T-helper 2 cell treated with Interferon-gamma antibody and Interleukin-4, amounts not matched to agents 100 ng/mL and 5 ng/mL, for 36 hours (primary cell): ENCODE measurements around the gene HYDIN. TPM values are rescaled to one million over a fixed set of nuclear protein-coding genes. Genes with fewer than 3 reads are reported as not detected.
"Not testable (repeated sequence)": the region's sequence is repeated elsewhere in the genome, so short reads cannot be mapped to it uniquely, and the experiment has no call there.

Source experiments
- intact Hi-C: fragments of 100-400 bp; cut with micrococcal nuclease; formaldehyde crosslinking; loops from one replicate; pipeline ENCODE4 v1.15.1; 2023
- total RNA-seq: library from RNA; stranded (reverse); gene quantifications from 2 replicates; pipeline ENCODE4 v1.2.3, GENCODE V29; 2022

HYDIN gene
- total RNA-seq, 1 donor from 2014 or later, result not detected

- intact Hi-C loops, result not testable (repeated sequence)
Measured at GRCh38 chr16:71109656-71110208, 120.8 kb downstream of the HYDIN start.

GRCh38 chr16:71105881-71106280, 124.6 kb downstream of the HYDIN start:
- intact Hi-C loops, result not testable (repeated sequence)

GRCh38 chr16:71083573-71083972, 146.9 kb downstream of the HYDIN start:
- intact Hi-C loops, result not testable (repeated sequence)

- intact Hi-C loops, result not testable (repeated sequence)
Measured at GRCh38 chr16:71080777-71081176, 149.7 kb downstream of the HYDIN start.

DNA sequence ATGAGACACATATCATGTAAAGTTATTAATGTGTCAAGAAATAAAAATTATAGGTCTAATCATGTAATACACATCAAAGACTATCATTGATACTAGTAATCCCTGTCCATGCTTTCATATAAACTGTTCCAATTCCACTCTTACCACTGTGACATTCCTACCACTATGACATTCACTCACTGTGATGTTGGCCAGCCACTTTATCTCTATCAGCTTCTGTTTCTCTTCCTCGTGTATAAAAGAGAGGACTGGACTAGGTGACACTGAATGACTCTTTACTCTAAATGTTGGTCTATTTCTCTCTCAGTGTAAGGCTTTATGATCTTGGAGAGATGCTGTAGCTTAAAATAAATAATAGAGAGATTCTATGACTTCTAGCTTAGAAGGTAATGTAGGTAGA, 150.3 kb downstream of the HYDIN start:
- intact Hi-C loops, result not testable (repeated sequence)

- intact Hi-C loops, result not testable (repeated sequence)
Measured at GRCh38 chr16:71070651-71071050, 159.9 kb downstream of the HYDIN start.

DNA sequence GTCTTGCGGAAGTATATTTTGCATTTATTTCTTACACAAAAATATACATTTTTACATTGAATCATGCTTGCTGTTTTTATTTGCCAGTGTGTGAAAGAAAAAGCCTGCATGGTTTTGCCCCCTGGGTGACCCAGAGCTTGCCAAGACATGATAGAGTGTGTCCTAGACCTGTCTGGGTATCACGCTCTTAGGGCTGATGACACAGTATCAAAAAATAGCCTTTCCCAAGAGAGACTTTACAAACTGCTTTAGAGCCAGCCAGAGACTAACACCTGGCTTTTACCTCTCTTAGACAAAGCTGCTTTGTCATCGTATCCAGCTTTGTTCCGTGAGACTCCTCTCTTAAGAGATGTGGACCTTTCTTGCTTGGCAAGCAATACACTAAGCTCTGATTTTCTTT, 160.7 kb downstream of the HYDIN start:
- intact Hi-C loops, result not testable (repeated sequence)

DNA sequence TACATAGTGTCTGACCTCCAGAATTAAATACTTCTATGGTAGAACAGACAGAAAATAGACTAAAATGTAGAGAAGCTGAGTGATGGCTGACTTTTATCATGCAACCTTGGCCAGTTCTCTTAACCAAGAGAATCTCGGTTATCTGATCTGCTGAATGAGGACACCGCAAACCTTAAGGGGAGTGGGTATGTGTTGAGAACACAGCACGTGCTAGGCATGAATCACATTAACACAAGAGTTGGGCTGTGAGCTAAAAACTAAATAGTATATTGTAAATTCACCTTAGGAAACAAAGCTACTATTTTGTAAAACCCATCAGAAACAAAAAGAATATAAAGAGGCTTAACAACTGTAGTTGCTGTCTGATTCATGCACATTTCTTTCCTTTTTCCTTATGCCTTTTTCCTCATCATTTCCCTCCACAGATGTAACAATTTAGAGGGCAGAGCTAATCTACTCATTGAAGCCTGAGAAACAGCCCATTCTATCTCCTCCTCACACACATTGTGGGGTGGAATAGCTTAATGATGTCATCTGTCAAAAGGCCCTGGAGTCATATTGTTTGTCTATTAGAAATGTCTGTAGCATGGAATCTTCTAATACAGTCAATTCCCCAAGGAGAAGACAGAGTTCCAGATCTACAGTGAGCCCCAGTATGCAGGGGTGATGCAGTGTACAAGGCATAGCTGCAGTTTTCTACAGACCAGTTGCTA, 176.5 kb downstream of the HYDIN start:
- intact Hi-C loops, result not testable (repeated sequence)

- intact Hi-C loops, result not testable (repeated sequence)
Measured at GRCh38 chr16:71050307-71050706, 180.2 kb downstream of the HYDIN start.

DNA sequence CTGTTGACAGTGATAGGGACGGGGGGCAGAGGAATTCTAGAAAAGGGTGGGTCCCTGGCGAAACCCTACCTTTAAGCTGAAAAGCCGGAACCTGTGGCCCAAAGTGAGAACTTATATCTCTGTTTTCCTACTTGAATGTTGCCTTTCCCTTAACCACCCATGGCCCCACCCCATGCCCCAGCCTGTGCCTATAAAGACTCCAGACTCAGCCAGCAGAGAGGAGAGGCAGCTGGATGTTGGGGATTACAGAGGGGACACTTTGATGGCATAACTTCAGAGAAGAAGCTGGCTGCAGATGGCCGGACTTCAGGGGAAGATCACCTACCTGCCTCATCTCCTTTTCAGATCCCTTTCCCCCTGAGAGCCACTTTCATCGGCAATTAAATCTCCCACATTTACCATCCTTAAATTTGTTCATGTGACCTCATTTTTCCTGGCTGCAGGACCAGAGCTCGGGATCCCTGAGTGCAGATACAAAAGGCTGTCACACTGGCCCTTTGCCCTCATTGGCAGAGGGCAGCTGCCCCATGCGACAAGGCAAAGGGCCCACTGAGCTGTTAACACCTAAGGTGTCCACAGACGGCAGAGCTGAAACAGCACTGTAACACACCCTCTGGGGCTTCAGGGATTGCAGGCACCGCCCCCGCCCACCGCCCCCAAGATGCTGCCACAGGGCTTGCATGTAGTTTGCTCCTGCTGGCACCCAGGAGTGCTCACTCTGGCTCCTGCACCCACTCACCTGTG, 191.0 kb downstream of the HYDIN start:
- intact Hi-C loops, result not testable (repeated sequence)

GRCh38 chr16:71038421-71038820, 192.1 kb downstream of the HYDIN start:
- intact Hi-C loops, result not testable (repeated sequence)

- intact Hi-C loops, result not testable (repeated sequence)
Measured at GRCh38 chr16:71037987-71038386, 192.5 kb downstream of the HYDIN start.

GRCh38 chr16:71028032-71028727, 202.3 kb downstream of the HYDIN start:
- intact Hi-C loops, result not testable (repeated sequence)

DNA sequence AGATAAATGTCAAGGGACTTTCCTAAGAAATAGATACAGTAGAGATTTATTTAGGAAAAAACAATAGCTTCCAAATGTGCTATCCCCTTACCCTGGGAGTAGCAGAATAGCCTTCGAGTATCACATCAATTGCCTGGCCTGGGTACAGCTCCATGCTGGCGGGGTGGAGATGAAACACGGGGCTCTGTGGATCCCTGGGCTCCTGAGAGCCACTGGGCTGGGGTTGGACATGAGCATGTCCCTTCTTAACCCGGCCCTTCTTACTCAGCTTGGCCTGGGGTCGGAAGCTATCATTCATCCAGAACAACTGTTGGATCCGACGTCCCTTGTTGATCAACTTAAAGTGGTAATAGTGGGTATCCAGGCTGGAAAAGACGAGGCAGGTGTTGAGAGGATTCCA, 203.0 kb downstream of the HYDIN start:
- intact Hi-C loops, result not testable (repeated sequence)

- intact Hi-C loops, result not testable (repeated sequence)
Measured at GRCh38 chr16:71023851-71024439, 206.6 kb downstream of the HYDIN start.

DNA sequence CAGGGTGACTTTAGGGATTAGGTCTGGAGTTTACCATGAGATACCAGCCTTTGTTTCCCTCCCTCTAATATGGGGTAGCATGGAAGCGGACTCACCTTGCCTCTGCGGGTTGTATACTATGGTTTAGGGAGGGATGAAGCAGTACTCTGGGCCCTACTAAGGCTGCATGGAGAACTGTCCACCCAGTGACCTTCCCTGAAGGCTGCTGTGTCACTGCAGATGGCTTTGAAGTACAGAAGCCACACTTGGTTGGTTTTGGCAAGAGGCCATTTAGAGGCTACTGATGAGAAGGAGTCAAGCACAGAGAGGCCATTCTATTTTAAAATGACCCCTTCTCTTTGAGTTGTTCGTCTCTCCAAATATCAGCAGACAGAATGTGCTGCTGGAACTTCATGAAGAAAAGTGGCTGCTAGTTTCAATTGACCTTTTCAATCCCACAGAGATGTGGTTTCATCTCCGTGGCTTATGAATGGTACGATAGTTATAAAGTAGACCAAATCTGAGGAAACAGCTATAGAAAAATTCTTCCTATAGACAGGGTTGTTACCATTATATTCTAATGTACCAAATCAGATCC, 208.5 kb downstream of the HYDIN start:
- intact Hi-C loops, result not testable (repeated sequence)

DNA sequence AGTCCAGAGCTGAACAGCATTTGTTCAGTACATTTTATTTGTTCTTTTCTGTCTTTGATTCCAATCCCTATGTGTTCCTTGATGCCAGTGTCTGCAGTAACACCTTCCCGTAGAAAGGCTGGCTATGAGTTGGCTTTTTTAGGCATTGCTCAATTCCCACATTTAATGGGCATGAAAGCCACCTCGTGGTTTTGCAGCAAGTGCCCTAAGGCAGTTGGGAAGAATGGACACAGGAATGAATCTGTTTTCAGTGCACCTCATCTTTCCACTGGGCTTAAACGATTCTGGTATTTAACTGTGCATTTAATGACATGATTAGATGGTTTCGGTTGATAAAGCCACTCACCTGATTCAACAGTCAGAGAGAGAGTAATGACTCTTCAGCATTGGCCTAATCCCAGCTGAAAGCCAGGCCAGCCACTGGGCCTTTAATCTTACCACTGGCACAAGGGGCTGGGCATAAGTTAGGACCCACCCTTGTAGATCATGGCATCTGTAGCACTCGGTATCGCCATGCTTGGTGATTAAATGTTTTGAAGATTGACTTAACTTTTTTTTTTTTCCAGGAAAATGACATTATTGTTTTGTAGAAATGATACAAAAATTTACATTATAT, 211.3 kb downstream of the HYDIN start:
- intact Hi-C loops, result not testable (repeated sequence)

- intact Hi-C loops, result not testable (repeated sequence)
Measured at GRCh38 chr16:71015419-71015818, 215.1 kb downstream of the HYDIN start.

- intact Hi-C loops, result not testable (repeated sequence)
Measured at GRCh38 chr16:71009440-71010223, 220.9 kb downstream of the HYDIN start.

GRCh38 chr16:71006516-71006915, 224.0 kb downstream of the HYDIN start:
- intact Hi-C loops, result not testable (repeated sequence)
